IMR-90 (cell line): Measurements from ENCODE around the gene VPS52. TPM values are rescaled to one million over a fixed set of nuclear protein-coding genes. Genes with fewer than 3 reads are reported as not detected.

ENCODE experiments used
- ATAC-seq: fragments of 200-7000 bp; cut with Tn5 transposase; 2 replicates; pipeline ENCODE4 v1.9.1; 2020; ENCODE audit warnings: low read depth, mild to moderate bottlenecking, moderate library complexity
- BruUV-seq: library from RNA; stranded (reverse); fragments of 400-500 nt; replicated peaks from 2 replicates; lab custom pipeline; 2021; lab: Mats Ljungman, UMichigan
- CTCF ChIA-PET: fragments of 300-600 bp; formaldehyde crosslinking; extraction: SDS; loops from one replicate; lab custom pipeline; 2021; ENCODE audit warnings: antibody characterized with exemption; lab: Yijun Ruan, JAX
- POLR2A ChIA-PET: fragments of 300-600 bp; sonication (Branson Sonifier 250); formaldehyde crosslinking; loops from one replicate; lab custom pipeline; 2022; ENCODE audit warnings: antibody characterized with exemption; ENCODE audit not compliant: unreplicated experiment; lab: Charles Lee
- DNase-seq: peaks from one replicate; pipeline ENCODE4 v3.0.0; 2013
- H2AFZ ChIP-seq: replicated peaks from 2 replicates; pipeline ENCODE3; 2013; ENCODE audit warnings: low read length, mild to moderate bottlenecking; ENCODE audit not compliant: poor library complexity
- H2AK5ac ChIP-seq: 2 replicates; pipeline ENCODE4 v1.6.1; 2013; ENCODE audit warnings: low read depth, low read length, inconsistent platforms
- H2AK9ac ChIP-seq: replicated peaks from 2 replicates; pipeline ENCODE3; 2013; ENCODE audit warnings: mild to moderate bottlenecking, low read depth, low read length, moderate library complexity; ENCODE audit not compliant: poor library complexity
- H2BK120ac ChIP-seq: 2 replicates; pipeline ENCODE4 v1.6.1; 2013; ENCODE audit warnings: low read depth, low read length, inconsistent platforms
- H2BK15ac ChIP-seq: 3 replicates; pipeline ENCODE4 v1.6.1; 2013; ENCODE audit warnings: low read depth, low read length, inconsistent platforms
- H2BK20ac ChIP-seq: 2 replicates; pipeline ENCODE4 v1.6.1; 2013; ENCODE audit warnings: low read depth, mild to moderate bottlenecking, inconsistent platforms, low read length, moderate library complexity
- H2BK5ac ChIP-seq: 2 replicates; pipeline ENCODE4 v1.6.1; 2013; ENCODE audit warnings: mild to moderate bottlenecking, low read depth, low read length, inconsistent platforms; ENCODE audit not compliant: poor library complexity, severe bottlenecking
- H3K14ac ChIP-seq: replicated peaks from 2 replicates; pipeline ENCODE4 v1.6.1; 2013; ENCODE audit warnings: low read depth, low read length, inconsistent platforms
- H3K18ac ChIP-seq: 2 replicates; pipeline ENCODE4 v1.6.1; 2013; ENCODE audit warnings: low read depth, low read length, control low read depth
- H3K23ac ChIP-seq: 2 replicates; pipeline ENCODE4 v1.6.1; 2013; ENCODE audit warnings: low read depth, low read length, inconsistent platforms
- H3K27ac ChIP-seq: 2 replicates; pipeline ENCODE4 v1.5.1; 2013; ENCODE audit warnings: mild to moderate bottlenecking, control low read depth, low read length; ENCODE audit not compliant: insufficient read depth
- H3K27me3 ChIP-seq: 2 replicates; pipeline ENCODE4 v1.6.1; 2013; ENCODE audit warnings: low read length; ENCODE audit not compliant: control insufficient read depth, insufficient read depth
- H3K36me3 ChIP-seq: 2 replicates; pipeline ENCODE4 v1.6.1; 2013; ENCODE audit warnings: low read length, mixed read lengths; ENCODE audit not compliant: control insufficient read depth, insufficient read depth
- H3K4ac ChIP-seq: 2 replicates; pipeline ENCODE4 v1.6.1; 2013; ENCODE audit warnings: low read depth, low read length, inconsistent platforms
- H3K4me1 ChIP-seq: 2 replicates; pipeline ENCODE4 v1.6.1; 2013; ENCODE audit warnings: low read length, mixed read lengths; ENCODE audit not compliant: control insufficient read depth, insufficient read depth
- H3K4me2 ChIP-seq: 2 replicates; pipeline ENCODE4 v1.6.1; 2013; ENCODE audit warnings: low read depth, mild to moderate bottlenecking, control low read depth, low read length, moderate library complexity
- H3K4me3 ChIP-seq: 2 replicates; pipeline ENCODE4 v1.5.1; 2013; ENCODE audit warnings: low read depth, mild to moderate bottlenecking, control low read depth, low read length, moderate library complexity; ENCODE audit not compliant: insufficient read depth
- H3K56ac ChIP-seq: 2 replicates; pipeline ENCODE4 v1.6.1; 2013; ENCODE audit warnings: low read length, inconsistent platforms; ENCODE audit not compliant: insufficient read depth; ENCODE audit errors: extremely low read depth
- H3K79me1 ChIP-seq, 2 experiments: 2 replicates each; pipeline ENCODE4 v1.6.1; 2013; ENCODE audit warnings: low read length in 2 of 2, inconsistent platforms in 1 of 2, low read depth in 1 of 2
- H3K9ac ChIP-seq: 2 replicates; pipeline ENCODE4 v1.6.1; 2013; ENCODE audit warnings: low read depth, low read length, control low read depth
- H3K9me1 ChIP-seq: 2 replicates; pipeline ENCODE4 v1.6.1; 2013; ENCODE audit warnings: low read length, inconsistent platforms; ENCODE audit not compliant: insufficient read depth
- H3K9me3 ChIP-seq: 2 replicates; pipeline ENCODE4 v1.6.1; 2013; ENCODE audit warnings: low read length; ENCODE audit not compliant: control insufficient read depth, insufficient read depth
- H4K20me1 ChIP-seq: 2 replicates; pipeline ENCODE4 v1.6.1; 2013; ENCODE audit warnings: low read length, inconsistent platforms; ENCODE audit not compliant: insufficient read depth
- H4K5ac ChIP-seq: 2 replicates; pipeline ENCODE4 v1.6.1; 2013; ENCODE audit warnings: mild to moderate bottlenecking, low read depth, low read length, control low read depth
- H4K8ac ChIP-seq, 2 experiments: 2 replicates each; pipeline ENCODE4 v1.6.1; 2013; ENCODE audit warnings: low read depth in 2 of 2, low read length in 2 of 2, control low read depth in 1 of 2, inconsistent platforms in 1 of 2
- H4K91ac ChIP-seq: 2 replicates; pipeline ENCODE4 v1.6.1; 2013; ENCODE audit warnings: low read depth, low read length, inconsistent platforms; ENCODE audit not compliant: insufficient read depth
- BHLHE40 ChIP-seq: fragments of 150-350 bp; IDR thresholded peaks from 2 replicates; pipeline ENCODE4 v1.6.1; 2016; ENCODE audit warnings: mild to moderate bottlenecking, low read depth, low read length
- CHD1 ChIP-seq: IDR thresholded peaks from 2 replicates; pipeline ENCODE4 v1.6.1; 2012; ENCODE audit warnings: low read depth, low read length, improper control_type of control experiment
- MAFK ChIP-seq: IDR thresholded peaks from 2 replicates; pipeline ENCODE4 v1.6.1; 2012; ENCODE audit warnings: low read depth, low read length, improper control_type of control experiment
- MAZ ChIP-seq: IDR thresholded peaks from 2 replicates; pipeline ENCODE4 v1.6.1; 2012; ENCODE audit warnings: low read depth, mild to moderate bottlenecking, low read length, improper control_type of control experiment, moderate library complexity, borderline replicate concordance
- NFE2L2 ChIP-seq: fragments of 150-350 bp; IDR thresholded peaks from 2 replicates; pipeline ENCODE4 v1.6.1; 2016; ENCODE audit warnings: low read depth, mild to moderate bottlenecking, low read length
- POLR2A ChIP-seq: IDR thresholded peaks from 2 replicates; pipeline ENCODE4 v1.6.1; 2012; ENCODE audit warnings: mild to moderate bottlenecking, low read depth, low read length
- WGBS, 2 experiments: methylation state at CpG; one replicate each; pipeline versions ENCODE4 v1.1.5 to v1.1.7; 2013; ENCODE audit warnings: missing lambda C conversion rate in 2 of 2; ENCODE audit not compliant: insufficient read length in 1 of 2; ENCODE audit errors: extremely low coverage in 2 of 2; 5-methylcytosine and 5-hydroxymethylcytosine counted together
- dilution Hi-C: fragments of 300-500 bp; cut with HindIII; formaldehyde crosslinking; loops from one replicate; pipeline ENCODE4 v1.14.3; 2018; ENCODE audit warnings: low sequenced_read_pairs; ENCODE audit not compliant: unreplicated experiment
- in situ Hi-C: fragments of 300-500 bp; cut with MboI; formaldehyde crosslinking; loops from 3 replicates; pipeline ENCODE4 v1.14.3; 2019; ENCODE audit warnings: low sequenced_read_pairs, inconsistent platforms, mixed read lengths
- intact Hi-C: fragments of 100-400 bp; cut with micrococcal nuclease; formaldehyde crosslinking; loops from 2 replicates; pipeline ENCODE4 v1.10.0; 2022
- polyA plus RNA-seq, 3 experiments: library from polyadenylated mRNA; depleted of rRNA; stranded (reverse); fragments of >200 nt; gene quantifications; 2 replicates each; pipeline ENCODE4 v1.2.3, GENCODE V29; 2012; ENCODE audit warnings: low replicate concordance in 1 of 3
- total RNA-seq: library from RNA; depleted of rRNA; stranded (reverse); fragments of >200 nt; gene quantifications from 2 replicates; pipeline ENCODE4 v1.2.3, GENCODE V29; 2012
- TF ChIP-seq, protein P1 (sequence below): fragments of 150-350 bp; IDR thresholded peaks from 2 replicates; pipeline ENCODE4 v1.6.1; 2017; ENCODE audit warnings: mild to moderate bottlenecking, antibody characterized with exemption, low read length, low read depth

Gene VPS52
- total and polyA plus RNA-seq, 2 of the 4 experiments (the other 2 are of a cell fraction), result 29.8 to 54.6 TPM

DNA sequence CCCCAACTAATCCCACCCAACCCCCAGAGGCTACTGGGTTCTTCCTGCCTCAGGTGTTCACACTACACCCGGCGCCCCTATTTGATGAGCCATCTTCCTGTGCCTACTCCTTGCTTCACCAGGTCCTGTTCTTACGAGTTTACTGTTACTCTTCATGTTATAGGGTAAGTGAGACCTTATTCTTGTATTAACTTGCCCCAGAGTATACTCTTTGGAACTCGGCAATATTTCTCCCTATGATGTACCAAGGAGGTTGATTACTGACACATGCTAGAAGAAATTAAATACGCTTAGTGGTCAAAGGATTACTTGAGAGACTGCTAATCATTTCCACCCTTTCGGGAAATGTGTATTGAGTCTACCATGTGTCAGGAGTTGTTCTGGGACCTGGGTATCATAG is 54.4 kb downstream of the VPS52 start:
- Histone ChIP-seq H3K27me3 (peaks cover 19% of the 10 kb centered on the region), H4K8ac (no peak overlapping the region), H3K9ac (no peak overlapping the region), H3K18ac (no peak overlapping the region), H2AK5ac (no peak overlapping the region), H4K5ac (no peak overlapping the region), H2AK9ac (no peak overlapping the region), H3K9me1 (no peaks in the 10 kb centered on the region), H2BK20ac (no peak overlapping the region), H2BK15ac (no peak overlapping the region), H2AFZ (no peak overlapping the region), H3K23ac (no peak overlapping the region), H3K56ac (no peak overlapping the region), H3K14ac (no peak overlapping the region), H3K36me3 (no peaks in the 10 kb centered on the region), H3K4me3 (no peak overlapping the region), H3K79me1 (no peaks in the 10 kb centered on the region), H3K4me2 (no peak overlapping the region), H4K20me1 (no peaks in the 10 kb centered on the region), H3K9me3 (no peaks in the 10 kb centered on the region), H2BK5ac (no peak overlapping the region), H3K27ac (no peak overlapping the region), H2BK120ac (no peak overlapping the region), H3K4ac (no peak overlapping the region), H3K4me1 (peaks cover 2% of the 10 kb centered on the region; the same call in 1 of the 2 replicates), H4K91ac (no peak overlapping the region)
- CTCF ChIA-PET, result no interaction called here
- POLR2A ChIA-PET, result no interaction called here
- in situ Hi-C loops (no loop called here), dilution Hi-C loops (no loop called here), intact Hi-C loops (no loop called here)
- BruUV-seq, result no TSS peak
- TF ChIP-seq, protein P1, sequence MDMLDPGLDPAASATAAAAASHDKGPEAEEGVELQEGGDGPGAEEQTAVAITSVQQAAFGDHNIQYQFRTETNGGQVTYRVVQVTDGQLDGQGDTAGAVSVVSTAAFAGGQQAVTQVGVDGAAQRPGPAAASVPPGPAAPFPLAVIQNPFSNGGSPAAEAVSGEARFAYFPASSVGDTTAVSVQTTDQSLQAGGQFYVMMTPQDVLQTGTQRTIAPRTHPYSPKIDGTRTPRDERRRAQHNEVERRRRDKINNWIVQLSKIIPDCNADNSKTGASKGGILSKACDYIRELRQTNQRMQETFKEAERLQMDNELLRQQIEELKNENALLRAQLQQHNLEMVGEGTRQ, result no peak
- no peak for TF ChIP-seq NFE2L2
- no peak for TF ChIP-seq MAFK
- no peak for TF ChIP-seq BHLHE40
- TF ChIP-seq POLR2A, result no peak
- no peak for TF ChIP-seq MAZ
- TF ChIP-seq CHD1, result no peak
- ATAC-seq (no peak), DNase-seq (no peak)
- WGBS, 2 experiments, result no CpG with 5 or more reads among the region's 6 CpGs
